ENCODE measurements around the gene GUK1. TPM values are rescaled to one million over a fixed set of nuclear protein-coding genes. Genes with fewer than 3 reads are reported as not detected.
A peak's percentile ranks its signal among the peaks of the same experiment; 100 is the strongest.

Gene GUK1
- total RNA-seq, 2 experiments from 2014 or later = 375 to 376 TPM

- intact Hi-C loops (cut with micrococcal nuclease) = no loop called here
- no peaks in the 10 kb centered on the region for H3K36me3 Mint-ChIP-seq (ENCODE audit: low read depth)
- DNase-seq (no peak), ATAC-seq (no peak)
- peaks cover 38% of the 10 kb centered on the region for H3K4me1 Mint-ChIP-seq (ENCODE audit: low read depth)
- ChIA-PET CTCF (interaction anchor here (3.5 kb wide), 1 partner anchor 11 kb away, joined by 12 read pairs; the partner anchor contains the start of gene IBA57), POLR2A (interaction anchor here (1.1 to 4.1 kb wide), 2 partner anchors 10 to 12 kb away, joined by 3 to 16 read pairs; partner anchors contain the start of gene GUK1)
- peak overlapping the region; percentile 81 for H3K27ac Mint-ChIP-seq
- H3K9me3 Mint-ChIP-seq = no peaks in the 10 kb centered on the region
- H3K4me3 Mint-ChIP-seq = no peak overlapping the region
- no peak for TF ChIP-seq CTCF (IDR thresholded peaks at IDR 0.05)
- H3K27me3 Mint-ChIP-seq = no peaks in the 10 kb centered on the region
Observed at GRCh38 chr1:228154021-228154669, 14.1 kb downstream of the GUK1 start.

GRCh38 chr1:228154670-228155571 lies 14.8 kb downstream of the GUK1 start:
- DNase-seq (peak; percentile 84), ATAC-seq (peak; percentile 79)
- Mint-ChIP-seq H3K4me1 (ENCODE audit: low read depth) (peaks cover 38% of the 10 kb centered on the region), H3K9me3 (no peaks in the 10 kb centered on the region), H3K36me3 (ENCODE audit: low read depth) (no peaks in the 10 kb centered on the region), H3K27me3 (no peaks in the 10 kb centered on the region), H3K4me3 (no peak overlapping the region), H3K27ac (peak overlapping the region; percentile 81)
- intact Hi-C loops (cut with micrococcal nuclease) = no loop called here
- ChIA-PET POLR2A (interaction anchor here (0.8 to 4.1 kb wide), 3 partner anchors 10 to 13 kb away, joined by 3 to 16 read pairs (median 3); partner anchors contain the start of gene GUK1), CTCF (interaction anchor here (1.1 to 3.5 kb wide), 2 partner anchors 10 to 12 kb away, joined by 3 to 12 read pairs; partner anchors contain the start of gene IBA57)
- TF ChIP-seq CTCF (IDR thresholded peaks at IDR 0.05) = no peak

- TF ChIP-seq CTCF (IDR thresholded peaks at IDR 0.05) = no peak
- Mint-ChIP-seq H3K4me1 (ENCODE audit: low read depth) (peaks cover 38% of the 10 kb centered on the region), H3K9me3 (no peaks in the 10 kb centered on the region), H3K36me3 (ENCODE audit: low read depth) (no peaks in the 10 kb centered on the region), H3K27me3 (no peaks in the 10 kb centered on the region), H3K27ac (no peak overlapping the region), H3K4me3 (no peak overlapping the region)
- DNase-seq (no peak), ATAC-seq (no peak)
- CTCF ChIA-PET = interaction anchor here (1.1 to 2.8 kb wide), 3 partner anchors 10 to 25 kb away, joined by 3 to 15 read pairs (median 4); partner anchors contain the start of gene IBA57
- POLR2A ChIA-PET = interaction anchor here (0.8 to 1.8 kb wide), 3 partner anchors 9 to 13 kb away, joined by 3 to 11 read pairs (median 3); partner anchors contain the start of gene IBA57
- intact Hi-C loops (cut with micrococcal nuclease) = no loop called here
Observed at GRCh38 chr1:228155596-228156514, 15.8 kb downstream of the GUK1 start.

GRCh38 chr1:228156515-228156881 lies 16.4 kb downstream of the GUK1 start:
- H3K27ac Mint-ChIP-seq = peak overlapping the region; percentile 86
- H3K9me3 Mint-ChIP-seq = no peaks in the 10 kb centered on the region
- no peak for TF ChIP-seq CTCF (IDR thresholded peaks at IDR 0.05)
- CTCF ChIA-PET = interaction anchor here (1.4 to 2.8 kb wide), 2 partner anchors 9 to 26 kb away, joined by 4 to 15 read pairs; partner anchors contain the start of gene IBA57
- H3K4me1 Mint-ChIP-seq (ENCODE audit: low read depth) = peaks cover 38% of the 10 kb centered on the region
- H3K36me3 Mint-ChIP-seq (ENCODE audit: low read depth) = no peaks in the 10 kb centered on the region
- ATAC-seq (no peak), DNase-seq (no peak)
- POLR2A ChIA-PET = interaction anchor here (1.8 kb wide), 1 partner anchor 9 kb away, joined by 11 read pairs; the partner anchor contains the start of gene IBA57
- peak overlapping the region; percentile 53 for H3K4me3 Mint-ChIP-seq
- H3K27me3 Mint-ChIP-seq = no peaks in the 10 kb centered on the region
- intact Hi-C loops (cut with micrococcal nuclease) = no loop called here
